HG02943 (cell line): ENCODE results near the gene RCAN2.

Experiments
- ATAC-seq: cut with Tn5 transposase; IDR thresholded peaks from one replicate; pipeline ENCODE4 v1.9.1; 2021; ENCODE audit warnings: mild to moderate bottlenecking, low read depth, moderate library complexity; ENCODE audit not compliant: unreplicated experiment

Gene RCAN2

DNA sequence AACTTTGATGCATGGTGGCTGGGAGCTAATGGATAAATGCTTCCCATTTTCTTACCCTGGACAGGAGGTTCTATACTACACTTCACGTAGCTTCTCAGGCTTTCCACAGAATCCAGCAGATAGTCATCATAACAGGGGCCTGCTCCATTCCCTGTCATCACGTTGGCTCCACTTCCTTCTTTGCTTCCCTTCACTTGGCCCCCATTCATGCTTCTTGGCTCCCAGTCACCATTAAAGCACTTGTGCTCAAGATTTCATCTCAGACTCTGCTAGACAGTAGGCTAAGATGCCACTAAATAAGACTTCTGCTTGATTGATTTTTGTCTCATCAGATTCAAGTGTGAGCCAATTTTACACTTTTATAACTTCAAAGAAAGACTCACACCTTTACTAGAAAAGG lies 186.0 kb downstream of the RCAN2 start:
- ATAC-seq = no peak

DNA sequence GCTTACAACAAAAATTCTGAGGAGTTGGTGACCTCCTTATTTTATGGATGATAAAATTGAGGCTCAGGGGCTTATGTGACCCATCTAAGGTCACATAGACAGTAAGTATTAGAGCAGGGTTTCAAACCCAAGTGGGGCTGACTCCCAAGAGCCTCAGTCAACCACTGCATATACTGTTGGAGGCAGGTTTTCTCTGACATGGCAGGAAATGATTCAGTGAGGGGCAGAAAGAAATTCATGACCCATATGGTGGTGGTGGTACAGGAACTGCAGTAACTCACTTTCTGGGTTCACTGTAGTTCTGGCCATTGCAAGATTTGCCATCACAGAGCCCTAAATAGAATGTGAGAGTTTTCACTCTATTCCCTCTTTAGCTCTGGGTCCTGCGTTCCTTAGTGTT lies 188.4 kb downstream of the RCAN2 start:
- ATAC-seq = no peak

DNA sequence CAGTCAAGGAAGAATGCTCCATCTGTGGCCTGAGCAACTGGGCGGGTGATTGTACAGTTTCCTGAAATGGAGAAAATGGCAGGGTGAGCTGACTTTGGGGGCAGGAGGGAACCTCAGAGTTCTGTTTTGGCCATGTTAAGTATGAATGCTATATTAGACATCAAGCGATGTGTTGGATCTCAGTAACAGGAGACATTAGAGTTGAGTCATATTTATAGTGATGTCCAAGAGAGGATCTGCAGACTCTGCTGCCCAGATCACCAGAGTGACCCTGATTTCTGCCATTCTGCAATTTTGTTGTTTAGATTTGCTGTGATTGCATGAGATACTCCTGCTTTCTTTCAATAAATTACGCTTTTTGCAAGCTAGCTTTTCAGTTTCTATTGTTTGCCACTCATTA lies 189.1 kb downstream of the RCAN2 start:
- no peak for ATAC-seq

DNA sequence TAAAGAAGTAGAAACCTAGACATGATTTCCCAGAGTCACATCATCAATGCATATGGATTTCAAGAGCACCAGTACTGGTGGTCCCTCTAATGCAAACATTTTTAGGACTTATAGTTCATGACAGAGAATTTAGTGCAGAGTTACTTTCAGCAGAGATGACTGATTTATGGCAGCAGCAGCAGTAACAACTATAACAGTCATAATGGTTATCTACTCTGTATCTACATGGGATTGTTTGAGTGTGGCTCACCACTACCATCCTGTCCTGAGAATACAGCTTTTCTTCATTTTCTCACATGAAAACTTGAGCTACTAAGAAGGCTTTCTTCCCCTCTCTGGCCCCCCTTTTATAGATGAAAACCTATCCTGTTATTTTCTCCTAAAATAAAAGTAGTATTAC lies 192.0 kb downstream of the RCAN2 start:
- no peak for ATAC-seq

DNA sequence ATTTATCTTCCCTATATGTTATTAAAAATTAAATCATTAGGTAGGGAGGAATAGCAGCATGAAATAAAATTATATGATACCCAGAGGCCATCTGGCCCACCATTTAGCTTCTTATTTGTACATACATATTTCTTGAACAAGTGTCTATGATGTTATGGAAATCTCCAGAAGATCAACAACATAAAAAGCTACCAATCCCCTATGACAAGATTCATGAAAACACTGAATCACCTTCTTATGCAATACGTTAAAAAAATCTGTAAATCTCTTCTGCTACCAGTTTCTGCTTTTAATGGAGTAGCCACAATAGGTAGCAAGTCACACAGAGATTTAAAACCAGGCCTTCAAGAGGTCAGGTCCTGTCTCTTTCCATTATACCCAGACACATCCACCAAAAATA lies 194.7 kb downstream of the RCAN2 start:
- no peak for ATAC-seq

DNA sequence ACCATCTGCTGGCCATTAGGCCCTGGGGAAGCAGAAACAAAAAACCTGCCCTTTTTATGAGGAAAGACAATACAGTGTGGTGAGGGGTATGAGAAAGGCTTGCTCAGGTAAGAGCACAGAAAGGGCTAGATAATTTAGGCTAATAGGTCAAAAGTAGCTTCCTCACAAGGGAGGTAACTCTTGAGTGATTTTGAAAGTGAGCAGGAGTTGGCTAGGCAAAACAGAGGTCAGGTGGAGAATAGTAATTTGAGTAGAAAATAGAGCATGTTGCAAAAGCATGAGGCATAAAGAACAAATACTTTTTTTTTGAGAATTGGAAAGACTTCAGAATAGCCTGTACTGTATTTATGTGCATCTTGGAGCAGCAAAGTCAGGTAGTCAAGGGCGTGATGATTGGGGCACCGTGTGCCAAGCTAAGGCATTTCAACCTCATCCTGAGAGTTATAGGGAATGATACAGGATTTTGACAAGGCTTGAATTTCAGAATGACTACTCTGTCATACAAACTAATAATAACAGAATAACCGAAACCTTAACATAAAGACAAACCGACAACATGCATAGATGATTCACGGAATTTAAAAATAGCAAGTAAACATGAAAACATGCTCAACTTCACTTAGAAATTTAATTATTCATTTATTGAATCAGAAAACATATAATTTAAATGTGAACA lies 197.5 kb downstream of the RCAN2 start:
- ATAC-seq = peak; percentile 61

DNA sequence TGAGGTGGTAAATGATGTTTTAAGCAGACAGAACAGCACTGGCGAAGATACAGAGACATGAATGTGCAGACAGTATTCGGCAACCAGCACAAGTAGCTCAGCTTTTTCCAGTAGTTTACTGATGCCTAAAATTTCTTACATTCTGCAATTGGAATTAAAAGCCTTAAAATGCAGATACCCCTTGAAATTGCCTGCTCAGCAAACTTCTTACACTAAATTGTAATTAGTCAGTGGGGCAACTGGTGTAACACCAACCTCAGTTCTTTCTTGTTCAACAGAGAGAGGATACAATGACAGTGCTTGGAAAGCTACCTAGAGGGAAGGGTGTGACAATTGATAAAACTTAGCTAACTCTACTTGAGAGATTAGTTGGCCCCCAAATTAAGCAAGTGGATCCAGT lies 199.4 kb downstream of the RCAN2 start:
- no peak for ATAC-seq

DNA sequence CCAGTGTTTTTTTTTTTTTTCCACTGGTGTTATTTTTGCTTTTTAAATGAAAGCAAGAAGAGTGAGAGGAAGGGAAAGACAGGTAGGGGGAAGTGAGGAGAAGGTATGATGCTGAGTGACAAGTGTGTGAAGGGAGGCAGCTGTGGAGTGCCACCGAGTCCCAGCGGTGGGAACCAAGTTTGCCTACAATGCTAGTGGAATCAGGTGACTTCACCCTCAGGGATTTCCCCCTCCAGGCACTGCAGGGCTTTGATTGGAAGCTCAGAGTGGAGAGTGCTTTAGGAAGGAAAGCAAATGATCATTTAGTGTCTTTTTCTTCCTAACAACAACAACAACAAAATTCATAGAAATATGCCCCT lies 200.0 kb downstream of the RCAN2 start:
- ATAC-seq = no peak

DNA sequence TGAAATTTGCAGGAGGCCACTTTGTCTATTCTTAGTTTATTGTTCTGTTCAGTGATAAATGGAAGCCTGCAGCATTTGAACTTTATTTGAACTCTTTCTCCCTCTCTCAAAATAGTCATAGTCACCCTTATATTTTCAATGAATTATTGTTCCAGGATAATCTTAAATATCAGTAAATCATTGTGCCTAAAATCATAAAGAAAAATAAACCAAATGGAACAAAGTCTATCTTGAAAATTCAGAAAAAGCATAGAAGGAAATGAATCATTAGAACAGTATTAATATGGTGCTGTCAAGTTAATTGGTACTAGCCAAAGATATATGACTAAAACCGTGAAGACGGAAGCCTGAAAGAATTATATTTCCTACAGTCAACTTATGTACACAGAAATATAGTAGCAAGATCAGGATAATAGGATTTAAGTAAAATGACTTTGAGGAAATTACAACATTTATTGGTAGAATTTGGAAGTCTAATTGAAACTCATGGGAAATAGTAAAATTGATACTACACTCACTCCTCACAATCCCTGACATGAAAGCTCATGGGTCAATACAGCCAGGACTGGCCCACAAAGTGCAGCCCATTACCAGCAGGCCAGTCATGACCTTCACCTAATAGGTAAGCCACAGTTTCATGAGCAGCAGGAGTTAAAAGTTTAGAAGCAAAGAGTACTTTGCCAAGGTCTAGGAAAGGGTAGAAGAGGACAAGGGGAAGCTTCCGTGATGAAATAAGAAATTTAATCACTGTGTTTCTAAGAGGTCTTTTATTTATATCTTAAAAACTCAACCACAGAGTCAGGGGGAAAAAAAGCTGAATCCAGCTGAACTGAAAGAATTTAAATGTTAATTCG lies 200.6 kb downstream of the RCAN2 start:
- no peak for ATAC-seq

DNA sequence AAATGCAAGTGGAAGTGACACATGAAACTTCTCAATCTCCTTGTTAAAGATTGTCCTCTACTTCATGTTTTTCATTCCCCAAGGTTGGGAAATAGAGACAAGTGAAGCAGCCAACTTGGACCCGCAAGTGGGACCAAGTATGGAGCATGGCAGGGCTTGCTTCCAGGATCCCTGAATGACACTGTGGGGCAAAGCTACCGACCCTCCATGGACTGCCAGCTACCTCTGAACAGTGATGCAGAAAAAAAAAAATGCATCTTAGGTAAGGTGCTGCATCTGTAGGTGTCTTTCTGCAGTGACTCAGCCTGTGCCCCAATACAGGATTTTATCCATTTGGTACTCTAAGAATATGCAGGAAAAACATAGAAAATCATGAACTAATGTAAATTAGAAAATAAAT lies 201.4 kb downstream of the RCAN2 start:
- no peak for ATAC-seq

DNA sequence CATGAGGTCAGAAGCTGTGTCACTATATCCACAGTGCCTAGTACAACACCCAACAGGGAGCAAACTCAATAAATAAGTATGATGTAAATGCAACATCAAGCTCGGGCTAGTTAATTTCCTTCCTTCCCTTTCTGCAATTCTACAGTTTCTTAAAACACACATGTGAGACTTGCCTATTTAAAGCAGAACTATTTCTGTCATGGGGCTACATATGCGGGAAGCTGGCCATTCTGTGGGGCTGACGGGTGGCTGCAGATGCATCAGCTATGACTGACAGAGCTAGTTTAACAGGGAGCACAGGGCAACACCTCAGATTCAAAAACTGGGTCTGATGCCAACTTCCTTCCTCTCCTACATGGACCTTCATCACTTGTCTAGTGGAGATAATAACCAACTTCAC lies 202.4 kb downstream of the RCAN2 start:
- no peak for ATAC-seq

DNA sequence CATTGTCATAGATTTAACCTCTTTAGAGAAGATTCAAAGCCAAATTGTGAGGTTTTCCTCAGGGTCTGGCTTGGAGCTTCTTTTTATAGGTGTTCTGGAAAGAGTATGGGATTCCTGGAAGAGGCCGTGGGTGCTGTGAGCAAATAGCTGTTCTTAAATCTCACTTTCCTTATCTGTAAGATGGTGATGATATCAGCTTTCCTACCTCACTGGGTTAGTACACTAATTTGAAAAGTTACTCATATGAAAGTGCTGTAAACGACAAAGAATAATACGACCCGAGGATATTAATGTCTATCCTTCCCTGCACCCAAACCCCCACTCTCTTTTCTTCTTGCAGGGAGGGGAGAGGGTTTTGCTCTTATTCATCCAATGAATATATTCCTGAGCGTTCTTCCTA lies 203.6 kb downstream of the RCAN2 start:
- no peak for ATAC-seq

DNA sequence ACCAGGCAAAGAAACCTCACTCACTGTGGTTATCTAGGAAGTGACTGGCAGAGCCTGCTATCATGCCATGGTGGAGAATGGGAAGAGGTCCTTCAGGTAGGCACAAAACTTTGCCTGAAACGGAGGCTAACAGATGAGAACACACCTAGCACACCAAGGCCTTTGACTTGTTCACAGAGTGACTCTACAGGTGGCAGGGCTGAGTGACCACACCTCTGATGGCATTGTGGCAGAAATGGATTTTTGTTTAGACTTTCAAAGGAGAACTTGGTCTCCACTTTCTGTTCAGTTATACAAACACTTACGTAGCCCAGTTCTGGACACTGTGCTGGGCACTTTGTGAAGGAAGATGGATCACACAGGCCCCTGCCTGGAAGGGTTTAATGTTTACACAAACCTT lies 204.2 kb downstream of the RCAN2 start:
- ATAC-seq = no peak

DNA sequence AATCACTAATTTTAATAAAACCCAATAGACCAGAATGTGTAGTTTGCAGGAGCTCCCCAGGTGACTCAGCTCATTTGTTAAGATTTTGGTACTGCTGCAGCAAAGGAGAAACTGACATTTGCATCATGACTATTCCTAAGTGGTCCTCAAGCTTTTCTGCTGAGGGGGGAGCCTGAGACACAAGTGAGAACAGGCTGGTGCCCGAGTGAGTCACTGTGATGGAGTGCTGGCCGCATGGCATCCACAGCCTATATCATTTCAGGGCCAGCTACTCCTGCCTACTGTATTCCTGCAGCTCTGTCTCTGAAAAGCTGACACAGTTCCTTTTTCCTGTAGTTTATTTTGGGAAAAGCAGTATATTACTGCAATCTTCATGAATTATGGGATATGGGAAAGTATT lies 206.8 kb downstream of the RCAN2 start:
- ATAC-seq = no peak

DNA sequence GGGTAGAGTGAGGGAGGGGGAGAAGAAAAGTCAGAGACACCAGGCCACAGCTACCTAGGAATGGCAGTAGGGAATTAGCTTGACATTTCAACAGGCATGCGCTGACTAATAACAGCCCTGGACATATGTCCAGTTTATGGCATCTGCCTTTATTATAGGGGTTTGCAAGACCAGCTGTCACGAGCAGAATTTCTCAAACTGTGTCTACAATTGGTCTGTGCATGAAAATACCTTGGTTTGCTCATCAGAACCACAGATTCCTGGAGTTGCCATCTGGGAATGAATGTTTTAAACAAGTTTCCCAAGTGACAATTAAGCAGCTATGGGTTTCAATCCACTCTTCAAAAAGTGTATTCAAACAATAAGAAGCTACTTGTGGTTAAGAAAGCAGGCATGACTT lies 210.1 kb downstream of the RCAN2 start:
- ATAC-seq = no peak

DNA sequence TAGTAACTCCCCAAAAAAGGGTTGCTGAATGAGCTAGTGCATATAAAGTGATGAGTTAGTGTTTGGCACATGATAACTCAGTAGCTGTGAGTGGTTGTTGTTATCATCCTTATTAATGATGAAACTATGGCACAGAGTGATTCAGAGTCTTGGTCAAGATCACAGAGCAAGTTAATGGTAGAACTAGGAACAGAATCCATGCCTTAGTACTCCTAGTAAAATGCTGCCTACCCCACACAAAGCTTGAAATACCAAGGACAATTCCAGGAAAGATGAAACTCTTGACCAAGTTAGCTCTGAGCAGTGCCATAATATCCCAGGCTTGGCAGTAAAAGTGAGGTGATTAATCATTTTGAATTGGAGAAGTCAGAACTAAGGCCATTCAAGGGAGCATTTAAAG lies 211.4 kb downstream of the RCAN2 start:
- no peak for ATAC-seq

DNA sequence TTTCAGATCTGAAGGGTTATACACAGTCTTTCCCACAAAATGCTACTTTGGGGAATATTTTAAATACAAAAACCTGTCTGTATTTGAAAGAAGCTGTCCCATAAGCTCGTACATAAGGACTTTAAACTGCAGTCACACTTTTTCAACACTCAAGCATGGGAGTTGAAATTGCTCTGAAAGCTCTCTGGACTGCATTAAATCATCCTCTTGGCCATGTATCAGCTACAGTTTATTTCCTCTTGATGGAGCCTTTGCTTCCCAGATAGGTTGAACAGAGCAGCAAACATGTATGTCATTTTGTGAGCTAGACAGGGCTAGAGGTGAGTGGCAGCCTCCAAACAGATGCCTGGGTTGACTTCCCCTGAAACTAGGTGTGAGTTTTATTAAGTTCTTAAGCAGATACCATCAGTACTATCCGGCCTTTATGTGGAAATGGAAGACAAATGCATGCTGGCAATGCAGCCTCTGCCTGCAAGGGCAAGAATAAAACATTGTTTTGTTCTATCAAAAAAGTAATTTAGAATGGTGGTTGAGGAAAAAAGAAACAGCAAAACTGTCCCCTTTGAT lies 214.6 kb downstream of the RCAN2 start:
- no peak for ATAC-seq

DNA sequence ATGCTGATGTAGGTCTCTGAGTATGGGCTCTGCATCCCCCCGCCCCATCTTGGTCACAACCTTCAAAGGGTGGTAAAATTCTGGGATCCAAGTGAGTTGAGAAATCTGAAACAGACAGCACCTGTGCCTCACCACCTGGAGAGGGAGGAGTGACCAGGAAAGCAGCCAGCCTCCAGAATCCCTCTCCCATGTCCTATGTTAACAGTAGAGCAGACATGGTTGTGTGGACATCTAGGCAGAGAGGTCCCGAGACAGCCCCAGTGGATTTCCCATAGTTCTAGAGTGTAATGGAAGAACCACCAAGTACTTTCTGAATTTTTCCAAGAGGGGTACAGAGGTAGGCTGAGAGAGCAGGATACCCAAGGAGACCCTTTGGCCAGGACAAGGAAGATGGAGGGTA lies 216.7 kb downstream of the RCAN2 start:
- ATAC-seq = no peak

DNA sequence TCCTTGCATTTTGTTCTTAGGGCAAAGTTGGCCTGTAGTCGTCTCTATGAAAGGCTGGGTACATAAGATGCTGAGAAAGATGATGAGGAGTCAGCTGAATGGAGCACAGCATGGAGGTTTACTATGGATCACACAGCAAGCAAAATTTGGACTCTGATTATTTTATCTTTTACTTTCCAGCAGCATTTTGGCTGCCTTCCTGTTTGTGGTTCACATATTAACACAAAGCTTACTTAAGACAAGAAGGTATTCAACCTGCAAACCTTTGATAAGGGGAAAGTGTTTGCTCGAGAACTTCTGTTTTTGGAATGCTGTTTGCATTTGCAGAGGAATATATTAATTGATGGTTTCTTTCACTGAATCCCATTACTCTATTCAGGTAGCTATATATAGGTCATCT lies 217.3 kb downstream of the RCAN2 start:
- no peak for ATAC-seq

DNA sequence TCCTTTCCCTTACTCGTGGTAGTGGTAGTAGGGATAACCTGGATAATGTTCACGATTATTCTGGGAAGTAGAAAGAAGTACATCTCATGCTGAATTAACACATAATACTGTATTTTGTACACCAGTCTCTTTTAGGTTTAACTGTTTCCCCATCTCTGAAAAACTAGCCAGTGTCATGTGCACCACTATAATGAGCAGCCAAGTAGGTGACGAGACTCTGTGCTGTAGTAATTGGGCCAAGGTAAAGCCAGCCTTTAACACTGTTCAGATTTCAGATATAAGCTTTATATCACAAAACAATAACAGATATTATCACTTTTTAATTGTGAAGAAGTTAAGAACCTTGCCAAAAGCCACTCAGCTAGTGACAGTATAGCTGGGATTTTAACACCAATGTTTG lies 219.5 kb downstream of the RCAN2 start:
- ATAC-seq = no peak

DNA sequence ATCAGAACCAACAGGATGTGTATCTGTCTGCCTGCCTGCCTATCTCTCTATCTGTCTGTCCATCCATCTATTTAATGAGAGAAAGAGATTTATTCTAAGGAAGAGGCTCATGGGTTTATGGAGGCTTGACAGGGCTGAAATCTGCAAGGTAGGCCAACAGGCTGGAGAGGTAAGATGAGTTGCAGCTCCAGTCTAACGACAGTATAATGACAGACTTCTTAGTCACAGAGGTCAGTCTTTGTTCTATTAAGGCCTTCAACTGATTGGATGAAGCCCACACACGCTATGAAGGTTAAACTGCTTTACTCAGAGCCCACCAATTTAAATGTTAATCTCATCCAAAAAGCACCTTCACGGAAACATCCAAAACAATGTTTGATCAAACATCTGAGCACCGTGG lies 220.1 kb downstream of the RCAN2 start:
- no peak for ATAC-seq

DNA sequence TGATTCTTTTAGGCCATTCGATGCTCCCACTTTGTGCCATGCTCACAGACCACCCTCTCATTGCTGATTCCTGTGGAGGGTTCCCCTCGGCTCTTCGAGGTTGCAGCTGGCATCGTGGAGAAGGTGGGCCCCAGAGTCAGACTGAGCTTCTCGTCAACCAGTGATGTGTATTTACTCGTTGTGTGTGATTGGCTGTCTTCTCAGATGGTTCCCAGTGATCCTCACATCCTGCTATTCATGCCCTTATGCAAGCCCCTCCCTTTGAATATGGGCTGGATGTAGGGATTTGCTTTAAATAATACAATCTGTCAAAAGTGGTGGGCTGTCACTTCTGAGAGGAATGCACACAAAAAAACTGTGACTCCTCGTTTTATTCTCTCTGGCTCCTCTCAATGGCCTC lies 220.9 kb downstream of the RCAN2 start:
- no peak for ATAC-seq
